Astrocyte of the spinal cord (primary cell): Measurements from ENCODE around the gene MEGF10.
A peak's percentile ranks its signal among the peaks of the same experiment; 100 is the strongest.

Source experiments
- DNase-seq: peaks from one replicate; pipeline ENCODE4 v3.0.0; 2011; ENCODE audit warnings: low read depth, low spot score
- H3K4me3 ChIP-seq: 2 replicates; pipeline ENCODE4 v1.5.1; 2011; ENCODE audit warnings: low read depth, mild to moderate bottlenecking, low read length, moderate library complexity
- in situ Hi-C: cut with HindIII; loops from 2 replicates; pipeline ENCODE4 v1.10.0; 2017; ENCODE audit warnings: low sequenced_read_pairs
- TF ChIP-seq, protein P1 (sequence below): IDR thresholded peaks from 2 replicates; pipeline ENCODE4 v1.5.1; 2012; ENCODE audit warnings: low read depth, mild to moderate bottlenecking, low read length, inconsistent platforms

The MEGF10 gene

DNA sequence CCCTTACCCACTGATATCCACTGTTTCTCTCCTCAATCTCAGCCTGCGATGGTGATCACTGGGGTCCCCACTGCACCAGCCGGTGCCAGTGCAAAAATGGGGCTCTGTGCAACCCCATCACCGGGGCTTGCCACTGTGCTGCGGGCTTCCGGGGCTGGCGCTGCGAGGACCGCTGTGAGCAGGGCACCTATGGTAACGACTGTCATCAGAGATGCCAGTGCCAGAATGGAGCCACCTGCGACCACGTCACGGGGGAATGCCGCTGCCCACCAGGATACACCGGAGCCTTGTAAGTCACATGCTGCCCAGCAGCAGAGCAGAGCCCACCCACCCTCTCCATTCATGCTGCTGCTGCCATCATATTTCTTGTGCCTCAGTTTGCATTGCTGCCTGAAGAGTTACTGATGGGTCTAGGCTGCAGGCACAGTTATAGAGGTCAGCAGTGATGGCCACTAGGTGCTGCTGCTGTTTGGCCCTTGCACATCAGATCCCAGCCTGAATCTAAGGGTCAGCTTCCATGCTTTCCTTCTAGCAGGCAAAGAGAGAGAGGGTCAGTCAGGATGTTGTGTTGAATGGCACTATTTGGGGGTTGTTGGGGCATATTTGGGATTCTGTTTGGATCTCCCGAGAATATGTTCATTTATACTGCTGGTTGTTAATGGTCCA, 106.0 kb downstream of the MEGF10 start:
- H3K4me3 ChIP-seq = no peak overlapping the region
- DNase-seq = no peak
- in situ Hi-C loops = no loop called here
- TF ChIP-seq, protein P1, sequence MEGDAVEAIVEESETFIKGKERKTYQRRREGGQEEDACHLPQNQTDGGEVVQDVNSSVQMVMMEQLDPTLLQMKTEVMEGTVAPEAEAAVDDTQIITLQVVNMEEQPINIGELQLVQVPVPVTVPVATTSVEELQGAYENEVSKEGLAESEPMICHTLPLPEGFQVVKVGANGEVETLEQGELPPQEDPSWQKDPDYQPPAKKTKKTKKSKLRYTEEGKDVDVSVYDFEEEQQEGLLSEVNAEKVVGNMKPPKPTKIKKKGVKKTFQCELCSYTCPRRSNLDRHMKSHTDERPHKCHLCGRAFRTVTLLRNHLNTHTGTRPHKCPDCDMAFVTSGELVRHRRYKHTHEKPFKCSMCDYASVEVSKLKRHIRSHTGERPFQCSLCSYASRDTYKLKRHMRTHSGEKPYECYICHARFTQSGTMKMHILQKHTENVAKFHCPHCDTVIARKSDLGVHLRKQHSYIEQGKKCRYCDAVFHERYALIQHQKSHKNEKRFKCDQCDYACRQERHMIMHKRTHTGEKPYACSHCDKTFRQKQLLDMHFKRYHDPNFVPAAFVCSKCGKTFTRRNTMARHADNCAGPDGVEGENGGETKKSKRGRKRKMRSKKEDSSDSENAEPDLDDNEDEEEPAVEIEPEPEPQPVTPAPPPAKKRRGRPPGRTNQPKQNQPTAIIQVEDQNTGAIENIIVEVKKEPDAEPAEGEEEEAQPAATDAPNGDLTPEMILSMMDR = no peak

- DNase-seq = no peak
- no peak overlapping the region for H3K4me3 ChIP-seq
- TF ChIP-seq, protein P1 = no peak
- in situ Hi-C loops = no loop called here
Observed at GRCh38 chr5:127398508-127398907, 107.9 kb downstream of the MEGF10 start.

DNA sequence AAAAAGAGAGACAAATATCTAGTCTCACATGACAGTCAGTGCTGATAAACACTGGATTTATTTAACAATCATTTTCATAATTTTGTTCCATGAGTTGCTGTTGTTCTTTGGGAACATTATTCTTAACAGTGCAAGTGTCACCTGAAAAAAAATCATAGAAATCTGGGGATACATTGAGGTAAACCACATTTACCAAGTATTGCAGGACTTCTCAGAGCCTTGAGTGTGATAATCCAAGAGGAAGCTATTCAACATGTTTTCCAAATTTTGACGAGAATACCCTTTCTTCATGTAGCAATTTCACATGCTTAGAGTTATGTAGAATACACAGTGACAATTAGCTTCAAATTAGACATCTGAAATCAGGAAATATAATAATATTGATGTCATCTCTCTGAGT, 108.5 kb downstream of the MEGF10 start:
- in situ Hi-C loops = no loop called here
- no peak for DNase-seq
- TF ChIP-seq, protein P1 = no peak

GRCh38 chr5:127400539-127400938, 109.9 kb downstream of the MEGF10 start:
- no peak for DNase-seq
- in situ Hi-C loops = no loop called here
- TF ChIP-seq, protein P1 = no peak
- H3K4me3 ChIP-seq = no peak overlapping the region

More for the DNA sequence above, 108.5 kb downstream of the MEGF10 start:
- no peak overlapping the region for H3K4me3 ChIP-seq

- H3K4me3 ChIP-seq = no peak overlapping the region
- TF ChIP-seq, protein P1 = no peak
- in situ Hi-C loops = no loop called here
- peak; percentile 82 for DNase-seq
Observed at GRCh38 chr5:127400946-127401670, 110.5 kb downstream of the MEGF10 start.

- DNase-seq = no peak
- H3K4me3 ChIP-seq = no peak overlapping the region
- in situ Hi-C loops = no loop called here
- TF ChIP-seq, protein P1 = no peak
Observed at GRCh38 chr5:127402361-127402760, 111.8 kb downstream of the MEGF10 start.
